CD4-positive, alpha-beta memory T cell (primary cell): ENCODE data around the gene FCN1. TPM values are rescaled to one million over a fixed set of nuclear protein-coding genes. Genes with fewer than 3 reads are reported as not detected.
A peak's percentile ranks its signal among the peaks of the same experiment; 100 is the strongest.

ENCODE experiments used
- CTCF ChIA-PET: fragments of 350-600 bp; sonication (Branson Sonifier 250); formaldehyde crosslinking; loops from one replicate; lab custom pipeline; 2021; ENCODE audit warnings: inconsistent platforms; ENCODE audit not compliant: partially characterized antibody; lab: Charles Lee
- POLR2A ChIA-PET: fragments of 350-600 bp; sonication (Branson Sonifier 250); formaldehyde crosslinking; loops from one replicate; lab custom pipeline; 2021; ENCODE audit not compliant: partially characterized antibody; lab: Charles Lee
- DNase-seq, 5 donors: peaks; one replicate each; pipeline versions ENCODE4 v3.0.0 to v3.0.0-alpha.2; 2020 to 2022; ENCODE audit warnings: mixed read lengths in 1 of 5
- H3K27ac ChIP-seq: one replicate; pipeline ENCODE4 v1.7.0; 2013; ENCODE audit warnings: low read depth, low read length
- H3K27me3 ChIP-seq: 2 replicates; pipeline ENCODE4 v1.7.0; 2013; ENCODE audit warnings: mild to moderate bottlenecking, low read length, moderate library complexity; ENCODE audit not compliant: insufficient read depth
- H3K36me3 ChIP-seq: 2 replicates; pipeline ENCODE4 v1.7.0; 2013; ENCODE audit warnings: mild to moderate bottlenecking, low read length, moderate library complexity; ENCODE audit not compliant: insufficient read depth
- H3K4me1 ChIP-seq: 2 replicates; pipeline ENCODE4 v1.7.0; 2013; ENCODE audit warnings: mild to moderate bottlenecking, low read length, moderate library complexity; ENCODE audit not compliant: insufficient read depth
- H3K4me3 ChIP-seq, 2 donors: one replicate each; pipeline ENCODE4 v1.7.0; 2013; ENCODE audit warnings: low read length in 2 of 2, mild to moderate bottlenecking in 1 of 2
- H3K9me3 ChIP-seq, 2 donors: one replicate each; pipeline ENCODE4 v1.7.0; 2013; ENCODE audit warnings: low read length in 2 of 2, control low read depth in 1 of 2; ENCODE audit not compliant: control insufficient read depth in 1 of 2
- H3K27ac Mint-ChIP-seq, 7 donors: one replicate each; pipeline ENCODE4 v1.8.0; 2020 to 2021; ENCODE audit warnings: mixed read lengths in 7 of 7, mild to moderate bottlenecking in 6 of 7, inconsistent platforms in 3 of 7, moderate library complexity in 3 of 7
- H3K27me3 Mint-ChIP-seq, 2 donors: one replicate each; pipeline ENCODE4 v1.8.0; 2020 to 2021; ENCODE audit warnings: mixed read lengths in 2 of 2
- H3K36me3 Mint-ChIP-seq, 2 donors: one replicate each; pipeline ENCODE4 v1.8.0; 2020 to 2021; ENCODE audit warnings: mixed read lengths in 2 of 2, inconsistent platforms in 1 of 2, mild to moderate bottlenecking in 1 of 2
- H3K4me1 Mint-ChIP-seq, 4 donors: one replicate each; pipeline ENCODE4 v1.8.0; 2020 to 2021; ENCODE audit warnings: mixed read lengths in 4 of 4, mild to moderate bottlenecking in 1 of 4
- H3K4me3 Mint-ChIP-seq, 8 donors: one replicate each; pipeline ENCODE4 v1.8.0; 2020 to 2021; ENCODE audit warnings: mixed read lengths in 8 of 8, mild to moderate bottlenecking in 7 of 8, moderate library complexity in 6 of 8, inconsistent platforms in 3 of 8
- H3K9me3 Mint-ChIP-seq, 8 donors: one replicate each; pipeline ENCODE4 v1.8.0; 2020 to 2021; ENCODE audit warnings: mixed read lengths in 8 of 8, mild to moderate bottlenecking in 5 of 8, inconsistent platforms in 3 of 8, moderate library complexity in 1 of 8
- intact Hi-C: fragments of 100-400 bp; cut with micrococcal nuclease; formaldehyde crosslinking; loops from one replicate; pipeline ENCODE4 v1.15.1; 2023
- polyA plus RNA-seq, 2 donors: library from polyadenylated mRNA; unstranded; fragments of 300-500 nt; fragmentation: Illumina TruSeq; gene quantifications; one replicate each; pipeline ENCODE4 v1.2.3, GENCODE V29; 2021
- total RNA-seq, 2 experiments: library from RNA; stranded (reverse); gene quantifications; one replicate each; pipeline ENCODE4 v1.2.3, GENCODE V29; 2021

The FCN1 gene
- total and polyA plus RNA-seq, 4 experiments from 2014 or later: 0.48 to 4.6 (median 2.5) TPM

- ChIA-PET POLR2A (no interaction called here), CTCF (no interaction called here)
- DNase-seq: no peak
- Histone ChIP-seq H3K36me3 (no peaks in the 10 kb centered on the region), H3K9me3 (no peaks in the 10 kb centered on the region), H3K27me3 (no peaks in the 10 kb centered on the region), H3K27ac (no peak overlapping the region), H3K4me1 (no peaks in the 10 kb centered on the region), H3K4me3 (no peak overlapping the region)
- H3K27me3 Mint-ChIP-seq: peaks cover 3 to 5% of the 10 kb centered on the region in 2 donors
- intact Hi-C loops: no loop called here
- no peak overlapping the region for H3K27ac Mint-ChIP-seq
- no peaks in the 10 kb centered on the region for H3K4me1 Mint-ChIP-seq
- H3K36me3 Mint-ChIP-seq: no peaks in the 10 kb centered on the region
- H3K9me3 Mint-ChIP-seq: no peaks in the 10 kb centered on the region
- H3K4me3 Mint-ChIP-seq: no peak overlapping the region
Measured at GRCh38 chr9:134963546-134963945, 45.8 kb upstream of the FCN1 start.

GRCh38 chr9:134962973-134963364, 45.3 kb upstream of the FCN1 start:
- peaks cover 3 to 5% of the 10 kb centered on the region in 2 donors for H3K27me3 Mint-ChIP-seq
- Histone ChIP-seq H3K4me1 (no peaks in the 10 kb centered on the region), H3K36me3 (no peaks in the 10 kb centered on the region), H3K4me3 (no peak overlapping the region), H3K27me3 (no peaks in the 10 kb centered on the region), H3K27ac (no peak overlapping the region), H3K9me3 (no peaks in the 10 kb centered on the region)
- ChIA-PET CTCF (no interaction called here), POLR2A (no interaction called here)
- no peaks in the 10 kb centered on the region for H3K9me3 Mint-ChIP-seq
- no peaks in the 10 kb centered on the region for H3K36me3 Mint-ChIP-seq
- no peak for DNase-seq
- no peak overlapping the region for H3K27ac Mint-ChIP-seq
- intact Hi-C loops: no loop called here
- H3K4me1 Mint-ChIP-seq: no peaks in the 10 kb centered on the region
- H3K4me3 Mint-ChIP-seq: no peak overlapping the region

- Histone ChIP-seq H3K27ac (no peak overlapping the region), H3K4me1 (no peaks in the 10 kb centered on the region), H3K36me3 (no peaks in the 10 kb centered on the region), H3K27me3 (no peaks in the 10 kb centered on the region), H3K9me3 (no peaks in the 10 kb centered on the region), H3K4me3 (no peak overlapping the region)
- DNase-seq: no peak
- Mint-ChIP-seq H3K4me3 (no peak overlapping the region), H3K4me1 (no peaks in the 10 kb centered on the region), H3K27ac (no peak overlapping the region), H3K36me3 (no peaks in the 10 kb centered on the region), H3K9me3 (no peaks in the 10 kb centered on the region), H3K27me3 (peaks cover 3 to 5% of the 10 kb centered on the region in 2 donors)
- intact Hi-C loops: no loop called here
- CTCF ChIA-PET: no interaction called here
- POLR2A ChIA-PET: no interaction called here
Measured at GRCh38 chr9:134962065-134962972, 44.6 kb upstream of the FCN1 start.

- Histone ChIP-seq H3K27me3 (no peaks in the 10 kb centered on the region), H3K4me3 (no peak overlapping the region), H3K27ac (no peak overlapping the region), H3K4me1 (no peaks in the 10 kb centered on the region), H3K9me3 (no peaks in the 10 kb centered on the region), H3K36me3 (no peaks in the 10 kb centered on the region)
- H3K9me3 Mint-ChIP-seq: no peaks in the 10 kb centered on the region
- POLR2A ChIA-PET: no interaction called here
- no peak overlapping the region for H3K4me3 Mint-ChIP-seq
- intact Hi-C loops: no loop called here
- no peak overlapping the region for H3K27ac Mint-ChIP-seq
- CTCF ChIA-PET: no interaction called here
- no peaks in the 10 kb centered on the region for H3K4me1 Mint-ChIP-seq
- DNase-seq: no peak
- no peaks in the 10 kb centered on the region for H3K36me3 Mint-ChIP-seq
- H3K27me3 Mint-ChIP-seq: peaks cover 3 to 5% of the 10 kb centered on the region in 2 donors
Measured at GRCh38 chr9:134961331-134962064, 43.8 kb upstream of the FCN1 start.

- H3K4me3 Mint-ChIP-seq: no peak overlapping the region
Measured at GRCh38 chr9:134960701-134961181, 43.0 kb upstream of the FCN1 start.

GRCh38 chr9:134959971-134960310, 42.2 kb upstream of the FCN1 start:
- no peaks in the 10 kb centered on the region for H3K4me1 Mint-ChIP-seq
- H3K27me3 ChIP-seq: no peaks in the 10 kb centered on the region
- no peak overlapping the region for H3K27ac Mint-ChIP-seq
- ChIA-PET POLR2A (no interaction called here), CTCF (no interaction called here)
- H3K27ac ChIP-seq: no peak overlapping the region
- H3K4me1 ChIP-seq: no peaks in the 10 kb centered on the region
- H3K36me3 Mint-ChIP-seq: no peaks in the 10 kb centered on the region
- DNase-seq: no peak
- peaks cover 3 to 6% of the 10 kb centered on the region in 2 donors for H3K27me3 Mint-ChIP-seq
- no peaks in the 10 kb centered on the region for H3K9me3 Mint-ChIP-seq
- no peak overlapping the region for H3K4me3 ChIP-seq
- no peaks in the 10 kb centered on the region for H3K36me3 ChIP-seq
- H3K9me3 ChIP-seq: no peaks in the 10 kb centered on the region
- intact Hi-C loops: no loop called here
- no peak overlapping the region for H3K4me3 Mint-ChIP-seq

More at GRCh38 chr9:134960701-134961181, 43.0 kb upstream of the FCN1 start:
- ChIA-PET CTCF (no interaction called here), POLR2A (no interaction called here)
- Histone ChIP-seq H3K36me3 (no peaks in the 10 kb centered on the region), H3K4me1 (no peaks in the 10 kb centered on the region), H3K9me3 (no peaks in the 10 kb centered on the region), H3K27ac (no peak overlapping the region), H3K27me3 (no peaks in the 10 kb centered on the region), H3K4me3 (no peak overlapping the region)
- no peak overlapping the region for H3K27ac Mint-ChIP-seq
- DNase-seq: no peak
- no peaks in the 10 kb centered on the region for H3K4me1 Mint-ChIP-seq
- intact Hi-C loops: no loop called here
- no peaks in the 10 kb centered on the region for H3K36me3 Mint-ChIP-seq
- peaks cover 3 to 5% of the 10 kb centered on the region in 2 donors for H3K27me3 Mint-ChIP-seq
- no peaks in the 10 kb centered on the region for H3K9me3 Mint-ChIP-seq

- H3K4me3 Mint-ChIP-seq: no peak overlapping the region
- no peaks in the 10 kb centered on the region for H3K36me3 ChIP-seq
- H3K4me3 ChIP-seq: no peak overlapping the region
- H3K27me3 Mint-ChIP-seq: peaks cover 3 to 6% of the 10 kb centered on the region in 2 donors
- no peaks in the 10 kb centered on the region for H3K36me3 Mint-ChIP-seq
- ChIA-PET POLR2A (no interaction called here), CTCF (no interaction called here)
- no peaks in the 10 kb centered on the region for H3K27me3 ChIP-seq
- no peaks in the 10 kb centered on the region for H3K9me3 ChIP-seq
- H3K9me3 Mint-ChIP-seq: no peaks in the 10 kb centered on the region
- peak overlapping the region in 1 of 7 donors; percentile 8 for H3K27ac Mint-ChIP-seq
- no peaks in the 10 kb centered on the region for H3K4me1 Mint-ChIP-seq
- H3K27ac ChIP-seq: no peak overlapping the region
- H3K4me1 ChIP-seq: no peaks in the 10 kb centered on the region
- no peak for DNase-seq
- intact Hi-C loops: no loop called here
Measured at GRCh38 chr9:134959126-134959970, 41.6 kb upstream of the FCN1 start.
